ENCODE measurements around the gene KCNJ9. TPM values are rescaled to one million over a fixed set of nuclear protein-coding genes. Genes with fewer than 3 reads are reported as not detected.

Gene KCNJ9
- total RNA-seq, 1 donor from 2014 or later: 0.05 TPM

- intact Hi-C loops (cut with micrococcal nuclease): no loop called here
- H3K27me3 ChIP-seq (ENCODE audit: low read depth): peaks cover under 1% of the 10 kb centered on the region
- no peaks in the 10 kb centered on the region for H3K9me3 ChIP-seq (replicated peaks)
- TF ChIP-seq, protein P1, sequence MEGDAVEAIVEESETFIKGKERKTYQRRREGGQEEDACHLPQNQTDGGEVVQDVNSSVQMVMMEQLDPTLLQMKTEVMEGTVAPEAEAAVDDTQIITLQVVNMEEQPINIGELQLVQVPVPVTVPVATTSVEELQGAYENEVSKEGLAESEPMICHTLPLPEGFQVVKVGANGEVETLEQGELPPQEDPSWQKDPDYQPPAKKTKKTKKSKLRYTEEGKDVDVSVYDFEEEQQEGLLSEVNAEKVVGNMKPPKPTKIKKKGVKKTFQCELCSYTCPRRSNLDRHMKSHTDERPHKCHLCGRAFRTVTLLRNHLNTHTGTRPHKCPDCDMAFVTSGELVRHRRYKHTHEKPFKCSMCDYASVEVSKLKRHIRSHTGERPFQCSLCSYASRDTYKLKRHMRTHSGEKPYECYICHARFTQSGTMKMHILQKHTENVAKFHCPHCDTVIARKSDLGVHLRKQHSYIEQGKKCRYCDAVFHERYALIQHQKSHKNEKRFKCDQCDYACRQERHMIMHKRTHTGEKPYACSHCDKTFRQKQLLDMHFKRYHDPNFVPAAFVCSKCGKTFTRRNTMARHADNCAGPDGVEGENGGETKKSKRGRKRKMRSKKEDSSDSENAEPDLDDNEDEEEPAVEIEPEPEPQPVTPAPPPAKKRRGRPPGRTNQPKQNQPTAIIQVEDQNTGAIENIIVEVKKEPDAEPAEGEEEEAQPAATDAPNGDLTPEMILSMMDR (IDR thresholded peaks at IDR 0.05; ENCODE audit: borderline replicate concordance): no peak
- H3K36me3 ChIP-seq: no peaks in the 10 kb centered on the region
- peak within 1 kb of the TSS; percentile 74 for H3K4me3 ChIP-seq
- H3K27ac ChIP-seq (replicated peaks): peak within 1 kb of the TSS; percentile 90
- H3K4me1 ChIP-seq: peaks cover 71% of the 10 kb centered on the region
- DNase-seq: peak; percentile 62
Measured at GRCh38 chr1:160115545-160116282, 34.4 kb downstream of the KCNJ9 start, which contains the start of gene ATP1A2. ATP1A2 (plus strand) TSS chr1:160115759; CDS start chr1:160115862, 103 bp downstream.

DNA sequence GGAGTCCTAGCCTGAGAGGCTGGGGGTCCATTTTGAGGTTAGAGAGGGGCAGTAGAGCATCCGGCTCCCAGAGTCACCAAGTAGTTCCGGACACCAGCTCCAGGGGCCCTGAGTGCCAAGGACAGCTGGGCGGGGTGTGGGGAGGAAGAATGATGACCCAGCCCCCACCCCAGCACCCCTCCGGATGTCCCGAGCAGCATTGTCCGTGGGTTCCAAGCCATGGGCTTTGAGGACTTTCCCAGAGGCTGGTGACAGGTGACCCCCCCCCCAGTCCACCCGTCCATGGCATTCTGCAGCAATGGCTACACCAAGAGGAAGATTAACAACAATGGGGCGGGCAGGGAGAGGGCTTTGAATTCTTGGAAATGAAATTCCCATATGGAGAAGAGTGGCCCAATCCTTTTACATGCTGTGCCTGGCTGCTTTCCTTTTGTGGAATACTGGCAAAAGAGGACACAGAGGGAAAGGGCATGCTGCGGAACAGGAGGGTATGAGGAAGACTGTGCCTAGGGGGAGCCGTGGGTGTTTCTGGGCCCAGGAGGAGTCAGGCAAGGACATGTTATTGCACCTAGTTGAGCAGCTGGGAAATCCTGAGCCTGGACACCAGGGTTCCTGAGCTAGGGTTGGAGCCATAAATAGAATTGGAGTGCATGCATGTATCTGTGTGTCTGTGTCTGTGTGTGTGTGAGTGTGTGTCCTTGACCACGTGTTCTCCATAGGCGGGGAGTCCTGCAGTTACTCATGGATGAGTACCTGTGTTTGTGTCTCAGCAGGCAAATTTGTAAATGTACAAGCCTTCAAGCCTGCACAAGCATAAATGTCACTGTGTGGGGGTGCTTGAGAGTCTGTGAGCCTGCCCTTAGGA lies 35.2 kb downstream of the KCNJ9 start:
- H3K9me3 ChIP-seq (replicated peaks): no peaks in the 10 kb centered on the region
- intact Hi-C loops (cut with micrococcal nuclease): no loop called here
- H3K27ac ChIP-seq (replicated peaks): peak overlapping the region; percentile 90
- no peak for DNase-seq
- H3K27me3 ChIP-seq (ENCODE audit: low read depth): no peaks in the 10 kb centered on the region
- H3K4me1 ChIP-seq: peaks cover 79% of the 10 kb centered on the region
- peaks cover 7% of the 10 kb centered on the region for H3K36me3 ChIP-seq
- H3K4me3 ChIP-seq: peak overlapping the region; percentile 74
- TF ChIP-seq, protein P1 (IDR thresholded peaks at IDR 0.05; ENCODE audit: borderline replicate concordance): no peak

- Histone ChIP-seq H3K4me3 (peak overlapping the region; percentile 74), H3K9me3 (replicated peaks) (no peaks in the 10 kb centered on the region), H3K36me3 (peaks cover 7% of the 10 kb centered on the region), H3K4me1 (peaks cover 83% of the 10 kb centered on the region), H3K27ac (replicated peaks) (peak overlapping the region; percentile 90), H3K27me3 (ENCODE audit: low read depth) (no peaks in the 10 kb centered on the region)
- intact Hi-C loops (cut with micrococcal nuclease): no loop called here
- TF ChIP-seq, protein P1 (IDR thresholded peaks at IDR 0.05; ENCODE audit: borderline replicate concordance): no peak
- no peak for DNase-seq
Measured at GRCh38 chr1:160117300-160117699, 36.0 kb downstream of the KCNJ9 start.

- H3K27me3 ChIP-seq (ENCODE audit: low read depth): no peaks in the 10 kb centered on the region
- TF ChIP-seq, protein P1 (IDR thresholded peaks at IDR 0.05; ENCODE audit: borderline replicate concordance): no peak
- intact Hi-C loops (cut with micrococcal nuclease): no loop called here
- H3K4me3 ChIP-seq: peak overlapping the region; percentile 74
- peak overlapping the region; percentile 90 for H3K27ac ChIP-seq (replicated peaks)
- DNase-seq: peak; percentile 61
- no peaks in the 10 kb centered on the region for H3K9me3 ChIP-seq (replicated peaks)
- H3K36me3 ChIP-seq: peaks cover 7% of the 10 kb centered on the region
- peaks cover 87% of the 10 kb centered on the region for H3K4me1 ChIP-seq
Measured at GRCh38 chr1:160117709-160118183, 36.4 kb downstream of the KCNJ9 start.

DNA sequence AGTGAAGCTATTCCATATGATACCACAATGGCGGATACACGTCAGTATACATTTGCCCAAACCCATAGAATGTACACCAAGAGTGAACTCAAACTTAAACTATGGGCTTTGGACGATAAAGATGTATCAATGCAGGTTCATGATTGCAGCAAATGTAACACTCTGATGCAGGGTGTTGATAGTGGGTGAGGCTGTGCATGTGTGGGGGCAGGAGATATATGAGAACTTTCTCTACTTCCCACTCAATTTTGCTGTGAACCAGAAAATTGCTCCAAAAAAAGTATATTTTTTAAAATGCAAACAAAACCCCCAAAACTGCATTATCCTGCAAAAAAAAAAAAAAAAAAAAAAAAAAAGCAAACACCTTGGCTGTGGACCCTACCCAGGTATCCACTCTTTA lies 37.6 kb downstream of the KCNJ9 start:
- Histone ChIP-seq H3K27me3 (ENCODE audit: low read depth) (no peaks in the 10 kb centered on the region), H3K4me3 (peak overlapping the region; percentile 74), H3K4me1 (peaks cover 89% of the 10 kb centered on the region), H3K27ac (replicated peaks) (peak overlapping the region; percentile 90), H3K36me3 (peaks cover 18% of the 10 kb centered on the region), H3K9me3 (replicated peaks) (no peaks in the 10 kb centered on the region)
- intact Hi-C loops (cut with micrococcal nuclease): no loop called here
- TF ChIP-seq, protein P1 (IDR thresholded peaks at IDR 0.05; ENCODE audit: borderline replicate concordance): no peak
- DNase-seq: no peak
